Endothelial cell of hepatic sinusoid (primary cell): ENCODE measurements around the gene IL1RAPL1.
"Not testable (repeated sequence)": the region's sequence is repeated elsewhere in the genome, so short reads cannot be mapped to it uniquely, and the experiment has no call there.

ENCODE experiments used
- in situ Hi-C: cut with HindIII; loops from 2 replicates; pipeline ENCODE4 v1.10.0; 2017; ENCODE audit warnings: low sequenced_read_pairs

IL1RAPL1 gene

DNA sequence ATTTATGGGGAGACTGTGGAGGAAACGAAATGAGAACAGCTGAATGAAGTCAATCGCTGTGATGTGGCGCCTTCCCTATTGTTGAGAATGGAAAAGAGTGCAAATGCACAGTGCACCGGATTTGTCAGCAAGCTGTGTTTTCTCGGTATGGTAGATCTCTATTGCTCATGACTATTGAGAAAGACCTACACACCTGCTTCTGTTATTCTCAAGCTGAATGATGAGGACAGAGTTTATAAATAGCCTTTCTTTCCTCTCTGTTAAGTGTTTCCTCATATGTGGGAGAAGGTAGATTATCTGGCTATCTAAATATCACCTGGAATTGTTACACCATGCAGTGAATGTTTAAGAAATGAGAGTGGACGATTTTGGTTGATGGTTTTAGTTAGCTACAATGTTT is 650.7 kb downstream of the IL1RAPL1 start:
- in situ Hi-C loops: no loop called here

DNA sequence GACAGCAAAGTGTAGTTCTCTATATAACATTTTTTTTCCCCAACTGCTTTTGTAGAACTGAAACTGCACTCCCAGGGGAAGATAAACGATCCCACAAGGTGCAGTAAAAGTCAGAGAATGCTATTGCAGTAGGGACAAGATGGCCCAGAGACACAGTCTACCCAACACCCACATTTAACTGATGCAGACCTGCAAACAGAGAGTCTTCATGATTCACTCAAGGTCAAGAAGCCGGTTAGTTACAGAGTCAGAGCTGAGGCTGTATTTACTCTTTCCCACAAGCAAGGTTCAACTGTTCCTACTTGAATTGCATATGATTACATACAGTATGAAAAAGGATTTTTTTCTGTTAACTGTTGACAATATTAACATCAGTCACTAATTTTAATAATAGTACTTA is 654.6 kb downstream of the IL1RAPL1 start:
- in situ Hi-C loops: loop anchor here (5.0 kb wide), 1 partner anchor 55 kb away; no protein-coding TSS in a partner anchor

DNA sequence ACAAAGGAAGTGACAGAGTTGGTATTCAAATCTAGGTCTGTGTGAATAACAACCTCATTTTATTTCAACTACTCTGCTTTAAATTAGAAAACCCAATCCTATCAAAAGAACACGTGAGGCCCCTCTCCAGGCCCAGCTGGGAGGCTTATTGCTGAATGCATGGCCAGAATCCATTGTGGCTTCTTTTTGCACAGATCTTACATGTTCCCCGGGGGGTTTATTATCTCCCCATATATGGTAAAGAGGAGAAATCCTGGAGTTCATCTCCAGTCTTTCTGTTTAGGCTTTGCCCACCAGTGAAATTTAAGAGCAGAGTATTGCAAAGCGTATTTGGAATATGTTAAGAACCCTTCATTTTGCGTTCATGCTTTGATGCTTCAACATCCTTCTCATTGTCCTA is 655.6 kb downstream of the IL1RAPL1 start:
- in situ Hi-C loops: loop anchor here (5.0 kb wide), 1 partner anchor 56 kb away; no protein-coding TSS in a partner anchor

DNA sequence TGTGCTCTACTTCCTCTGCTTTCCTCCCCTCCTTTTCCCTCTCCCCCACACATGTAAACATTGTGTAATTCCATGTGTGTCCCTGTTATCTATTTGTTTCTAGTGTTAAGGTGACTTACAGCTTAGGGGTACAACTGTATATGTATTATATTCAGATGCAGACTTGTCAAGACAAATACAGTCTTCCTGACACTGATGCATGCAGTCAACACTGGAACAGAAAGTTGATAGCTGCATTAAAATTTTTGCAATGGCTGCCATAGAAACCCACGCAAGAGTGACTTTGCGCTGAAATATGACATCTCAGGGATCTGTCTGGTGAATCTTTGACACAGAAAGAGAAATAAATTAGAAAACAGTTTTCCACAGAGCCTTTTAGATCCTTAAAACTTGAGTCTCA is 656.7 kb downstream of the IL1RAPL1 start:
- in situ Hi-C loops: loop anchor here (5.0 kb wide), 1 partner anchor 57 kb away; no protein-coding TSS in a partner anchor

DNA sequence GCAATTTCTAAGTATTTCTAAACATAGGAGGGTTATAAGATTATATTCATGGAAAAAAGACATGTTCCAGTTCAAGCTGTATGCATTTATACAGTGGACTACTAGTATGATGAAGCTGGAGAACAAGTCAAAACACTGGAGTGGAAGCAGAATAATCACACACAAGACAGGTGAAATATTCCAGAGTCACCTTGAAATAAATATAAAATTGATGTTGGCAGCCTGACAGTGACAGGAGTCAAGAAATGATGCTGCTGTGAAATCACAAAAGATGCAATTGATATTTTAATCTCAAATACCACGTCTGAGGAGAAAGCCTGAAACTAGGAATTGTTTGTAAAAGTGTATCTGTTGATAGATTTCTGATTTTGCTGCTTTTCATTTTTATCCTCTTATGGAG is 667.3 kb downstream of the IL1RAPL1 start:
- in situ Hi-C loops: no loop called here

DNA sequence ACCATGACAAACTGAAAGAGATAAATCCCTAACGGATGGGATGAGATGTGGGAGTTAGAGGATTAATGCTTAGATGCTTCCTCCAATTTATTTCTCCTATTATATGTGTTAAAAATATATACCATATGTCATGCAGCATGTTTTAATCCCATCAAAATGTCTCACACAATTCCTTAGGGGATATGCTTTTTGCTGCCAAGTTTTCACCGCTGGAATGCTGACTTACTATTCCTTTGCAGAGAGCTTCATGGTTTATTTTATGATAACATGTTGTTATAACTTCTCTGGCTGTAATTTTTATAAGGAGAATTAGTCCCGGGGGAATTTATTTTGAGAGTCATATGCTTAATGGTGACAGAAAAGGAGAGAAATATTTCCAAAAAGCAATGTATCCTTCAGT is 670.3 kb downstream of the IL1RAPL1 start:
- in situ Hi-C loops: no loop called here

DNA sequence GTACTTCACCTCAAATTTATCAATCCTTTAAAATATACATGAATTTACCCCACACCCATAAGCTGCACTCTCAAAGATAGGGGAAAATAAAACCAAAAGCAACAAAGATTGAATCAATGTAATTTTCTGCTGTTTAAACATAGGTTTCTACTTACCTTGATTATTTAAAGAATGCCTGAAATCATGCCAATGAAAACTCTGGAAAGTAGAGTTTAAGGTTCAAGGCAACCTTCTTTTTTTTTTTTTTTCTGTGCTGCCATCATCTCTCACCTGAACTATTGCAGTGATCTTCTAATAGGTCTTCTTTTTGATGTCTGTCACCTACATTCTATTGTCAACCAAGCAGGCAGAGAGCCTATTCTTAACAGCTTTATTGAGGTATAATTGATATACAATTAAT is 682.1 kb downstream of the IL1RAPL1 start:
- in situ Hi-C loops: no loop called here

DNA sequence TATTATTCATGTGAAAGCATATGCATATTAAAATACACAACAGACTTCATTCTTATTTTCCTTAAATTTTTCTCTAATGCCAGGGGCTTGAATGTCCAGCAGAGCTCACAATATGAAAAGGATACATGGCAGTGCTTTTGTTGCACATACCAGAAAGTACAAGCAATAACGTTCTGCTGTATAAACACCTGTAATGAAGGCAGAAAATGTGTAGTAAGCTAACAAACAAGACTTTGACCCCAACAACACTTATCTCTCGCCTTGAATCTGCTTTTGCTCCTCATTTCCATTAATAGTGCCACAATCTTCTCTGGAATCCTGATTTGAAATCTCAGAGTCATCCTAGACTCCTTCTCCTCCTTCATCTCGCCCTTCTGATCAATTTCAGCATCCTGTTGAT is 687.3 kb downstream of the IL1RAPL1 start:
- in situ Hi-C loops: no loop called here

DNA sequence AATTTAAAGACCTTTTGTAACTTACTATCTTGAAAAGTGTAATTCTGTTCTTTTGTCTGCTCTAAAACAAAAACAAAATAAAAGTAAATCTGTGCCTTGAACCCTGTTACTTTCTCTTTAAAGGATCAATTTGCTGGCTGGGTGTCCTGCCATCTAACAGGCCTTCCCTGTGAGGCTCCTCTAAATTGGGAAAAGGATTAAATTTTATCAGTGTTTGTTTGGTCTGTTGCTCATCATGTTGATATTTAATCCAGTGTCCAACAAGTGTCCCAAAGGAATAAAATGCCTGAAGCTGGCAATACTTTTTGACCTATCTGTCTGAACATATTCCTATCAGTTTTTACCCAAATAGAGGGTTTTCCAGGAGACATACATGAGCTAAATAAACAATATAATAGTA is 688.7 kb downstream of the IL1RAPL1 start:
- in situ Hi-C loops: no loop called here

DNA sequence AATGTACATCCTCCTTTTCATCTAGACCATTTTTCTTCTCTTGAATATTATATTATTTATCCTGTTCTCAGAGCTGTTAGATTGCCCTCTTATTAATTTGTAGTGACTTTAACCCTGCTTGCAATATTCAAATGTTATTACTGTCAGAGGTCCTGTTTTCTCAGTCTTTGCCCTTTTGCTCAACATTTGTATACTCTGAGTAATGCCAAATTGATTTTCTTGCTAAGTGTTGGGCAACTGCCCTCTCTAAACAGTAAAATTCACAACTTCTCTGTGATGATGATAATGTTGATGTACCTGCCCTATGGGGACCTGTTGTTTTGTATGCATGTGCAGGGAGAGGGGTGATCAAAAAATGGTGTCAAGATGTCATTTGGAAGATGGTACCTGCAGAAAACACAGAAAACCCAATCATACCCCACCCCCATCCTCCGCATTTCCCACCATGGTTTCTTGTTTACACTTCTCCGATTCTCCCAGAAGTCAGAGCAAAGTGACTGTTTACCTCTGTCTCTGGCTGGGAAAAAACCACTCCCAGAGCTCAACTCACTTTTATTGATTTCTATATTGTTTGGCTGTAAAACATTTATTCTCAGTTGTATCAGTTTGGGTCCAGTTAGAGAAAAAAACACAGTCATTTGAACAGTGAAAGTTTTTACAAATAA is 694.0 kb downstream of the IL1RAPL1 start:
- in situ Hi-C loops: no loop called here

DNA sequence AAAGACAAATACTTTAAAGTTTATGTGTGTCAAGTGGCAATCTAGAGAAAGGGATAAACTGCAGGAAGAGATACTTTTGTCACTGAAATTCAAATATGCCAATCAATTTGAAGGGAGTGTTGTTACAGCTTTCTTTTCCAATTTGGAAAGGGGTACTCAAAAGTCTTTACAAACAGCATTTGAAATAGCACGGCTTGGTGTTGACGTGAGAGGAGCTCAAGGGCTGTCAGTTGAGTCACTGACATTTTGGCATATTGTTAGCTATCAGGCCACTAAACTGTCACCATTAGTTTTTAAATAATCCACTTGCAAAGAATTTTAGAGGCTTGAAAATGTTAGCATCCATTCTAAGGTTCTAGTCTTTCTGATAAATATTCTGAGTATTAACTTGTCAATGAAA is 698.4 kb downstream of the IL1RAPL1 start:
- in situ Hi-C loops: no loop called here

DNA sequence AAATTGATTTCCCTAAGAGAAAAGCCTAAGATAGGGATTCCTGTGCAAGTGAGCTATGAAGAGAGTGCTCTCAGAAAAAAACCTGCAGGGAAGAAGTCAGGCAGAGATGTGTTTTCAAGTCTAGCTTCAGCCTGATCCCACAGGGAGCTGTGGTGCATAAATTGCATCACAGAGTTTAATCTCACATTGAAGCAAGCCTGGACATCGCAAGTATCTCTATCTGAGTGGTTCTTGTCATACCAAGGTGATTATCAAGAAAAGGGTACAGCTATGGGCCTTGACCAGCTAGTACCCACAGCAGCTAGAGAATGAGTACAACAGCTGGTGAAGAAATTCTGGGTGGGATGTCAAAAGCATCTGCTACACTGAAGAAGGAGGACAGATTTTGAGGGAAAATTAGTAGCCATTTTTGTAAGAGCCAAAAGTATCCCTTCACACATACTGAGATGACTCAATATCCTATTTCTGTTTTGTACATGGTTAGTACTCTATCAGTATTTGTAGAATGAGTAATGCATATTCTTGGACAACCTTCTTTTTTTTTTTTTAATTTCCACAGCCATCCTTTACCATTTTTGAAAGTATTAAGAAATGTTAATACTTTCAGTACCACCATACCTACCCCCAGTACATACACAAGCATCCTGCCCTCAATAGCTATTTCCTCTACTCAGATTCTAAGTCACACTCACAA is 708.9 kb downstream of the IL1RAPL1 start:
- in situ Hi-C loops: no loop called here

DNA sequence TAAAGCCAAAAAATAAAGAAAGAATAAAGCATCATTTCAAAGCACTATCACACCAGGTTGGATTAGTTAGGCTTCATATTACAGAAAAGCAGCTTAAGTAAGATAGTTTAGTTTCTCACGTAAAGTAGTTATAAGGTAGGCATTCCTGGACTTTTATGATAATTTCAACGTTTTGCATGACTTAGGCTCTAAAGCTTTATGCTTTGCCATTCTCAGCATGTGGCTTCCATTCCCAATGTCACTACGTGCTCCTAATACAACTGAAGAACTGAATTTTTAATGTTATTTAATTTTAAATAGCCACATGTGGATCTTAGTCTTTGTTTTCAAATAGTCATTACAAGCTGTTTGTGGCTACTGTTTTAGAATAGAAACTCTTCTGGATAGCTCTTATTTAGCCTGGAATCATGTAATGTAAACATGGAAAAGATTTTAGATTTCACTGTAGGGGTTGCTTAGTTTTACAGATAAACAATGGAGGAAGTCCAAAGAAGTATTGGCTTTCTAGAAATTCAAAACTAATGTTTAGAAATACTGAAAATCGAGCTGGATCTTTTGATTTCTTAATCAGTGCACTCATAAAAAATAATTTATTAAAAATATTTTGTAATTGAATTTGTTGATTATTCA is 710.0 kb downstream of the IL1RAPL1 start:
- in situ Hi-C loops: no loop called here

DNA sequence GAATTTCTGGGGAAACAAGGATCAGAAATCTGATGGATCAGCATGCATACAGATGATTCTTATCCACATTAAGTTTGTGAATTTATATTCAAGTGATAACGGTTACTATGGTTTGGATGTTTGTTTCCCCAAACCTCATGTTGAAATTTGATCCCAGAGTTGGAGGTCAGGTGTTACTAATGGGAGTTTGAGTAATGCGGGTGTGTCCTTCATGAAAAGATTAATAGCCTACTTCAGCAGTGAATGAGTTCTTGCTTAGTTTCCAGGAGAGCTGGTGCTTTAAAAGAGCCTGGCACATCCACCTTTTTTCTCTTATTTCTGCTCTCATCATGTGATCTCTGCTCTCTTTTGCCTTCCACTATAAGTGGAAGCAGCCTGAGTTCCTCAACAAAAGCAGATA is 712.4 kb downstream of the IL1RAPL1 start:
- in situ Hi-C loops: no loop called here

DNA sequence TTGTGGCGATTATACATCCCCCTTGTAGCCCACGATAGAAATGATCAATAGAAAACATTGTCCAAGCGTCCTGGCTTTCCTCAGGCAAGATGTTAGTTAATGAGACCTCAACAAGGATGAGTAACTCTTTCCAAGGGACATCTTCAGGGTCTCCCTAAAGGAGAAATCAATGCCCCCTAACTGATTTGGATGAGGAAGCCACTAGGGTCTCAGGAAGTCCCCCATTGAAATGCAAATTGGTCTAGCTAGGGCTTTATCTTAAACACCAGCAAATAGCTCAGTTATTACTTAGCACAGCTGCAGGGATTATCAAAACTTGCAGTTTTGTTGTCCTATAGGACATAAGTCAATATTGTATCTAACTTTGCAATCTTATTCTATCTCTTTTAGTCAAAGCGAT is 721.5 kb downstream of the IL1RAPL1 start:
- in situ Hi-C loops: no loop called here

DNA sequence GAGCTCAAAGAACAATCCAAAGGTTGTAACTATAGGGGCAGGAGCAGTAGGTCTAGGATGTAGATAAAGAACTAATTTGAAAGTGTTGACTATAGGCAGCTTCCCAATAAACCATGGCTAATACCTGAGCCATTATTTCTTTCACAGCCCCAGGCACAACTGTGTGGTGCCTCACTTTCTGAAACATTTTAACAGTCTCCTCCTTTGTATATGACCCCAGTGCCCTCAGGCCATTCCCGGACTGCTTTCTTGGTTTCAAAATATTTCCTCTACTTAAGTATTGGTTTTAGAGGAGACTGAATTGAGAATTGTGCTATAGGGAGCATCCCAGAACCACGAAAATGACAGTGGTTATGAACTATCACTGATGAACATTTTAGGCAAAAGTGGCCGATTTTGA is 728.7 kb downstream of the IL1RAPL1 start:
- in situ Hi-C loops: no loop called here

DNA sequence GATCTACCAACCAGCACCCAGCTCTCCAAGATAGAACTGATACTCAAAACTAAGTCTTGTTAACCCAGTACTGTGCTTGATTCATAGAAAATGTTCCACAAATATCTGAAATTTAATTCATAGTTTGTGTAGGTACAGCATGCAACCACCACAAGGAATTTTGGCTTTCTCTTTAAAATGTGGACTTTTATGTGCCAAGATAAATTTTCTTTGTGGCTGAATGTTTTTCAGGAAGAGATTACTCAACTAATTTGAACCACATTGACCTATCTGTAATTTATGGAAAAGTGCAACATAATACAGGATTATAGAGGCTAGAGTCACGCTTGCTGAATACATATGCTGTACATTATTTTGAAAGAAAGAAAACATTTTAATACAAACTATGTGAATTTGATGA is 730.8 kb downstream of the IL1RAPL1 start:
- in situ Hi-C loops: no loop called here

DNA sequence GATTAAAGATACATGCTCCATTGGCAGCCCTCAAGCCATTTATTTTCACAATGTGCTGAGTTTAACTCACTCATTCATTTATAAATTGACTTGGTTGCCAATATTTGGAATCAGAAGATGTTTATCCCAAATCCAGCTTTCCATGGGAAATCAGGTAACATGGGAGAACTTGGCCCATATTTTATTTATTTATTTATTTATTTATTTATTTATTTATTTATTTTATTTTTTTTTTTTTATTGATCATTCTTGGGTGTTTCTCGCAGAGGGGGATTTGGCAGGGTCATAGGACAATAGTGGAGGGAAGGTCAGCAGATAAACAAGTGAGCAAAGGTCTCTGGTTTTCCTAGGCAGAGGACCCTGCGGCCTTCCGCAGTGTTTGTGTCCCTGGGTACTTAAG is 745.2 kb downstream of the IL1RAPL1 start:
- in situ Hi-C loops: not testable (repeated sequence)

DNA sequence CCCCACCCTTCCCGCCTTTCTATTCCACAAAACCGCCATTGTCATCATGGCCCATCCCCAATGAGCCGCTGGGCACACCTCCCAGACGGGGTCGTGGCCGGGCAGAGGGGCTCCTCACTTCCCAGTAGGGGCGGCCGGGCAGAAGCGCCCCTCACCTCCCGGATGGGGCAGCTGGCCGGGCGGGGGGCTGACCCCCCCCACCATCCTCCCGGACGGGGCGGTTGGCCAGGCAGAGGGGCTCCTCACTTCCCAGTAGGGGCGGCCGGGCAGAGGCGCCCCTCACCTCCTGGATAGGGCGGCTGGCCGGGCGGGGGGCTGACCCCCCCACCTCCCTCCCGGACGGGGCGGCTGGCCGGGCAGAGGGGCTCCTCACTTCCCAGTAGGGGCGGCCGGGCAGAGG is 745.8 kb downstream of the IL1RAPL1 start:
- in situ Hi-C loops: not testable (repeated sequence)

DNA sequence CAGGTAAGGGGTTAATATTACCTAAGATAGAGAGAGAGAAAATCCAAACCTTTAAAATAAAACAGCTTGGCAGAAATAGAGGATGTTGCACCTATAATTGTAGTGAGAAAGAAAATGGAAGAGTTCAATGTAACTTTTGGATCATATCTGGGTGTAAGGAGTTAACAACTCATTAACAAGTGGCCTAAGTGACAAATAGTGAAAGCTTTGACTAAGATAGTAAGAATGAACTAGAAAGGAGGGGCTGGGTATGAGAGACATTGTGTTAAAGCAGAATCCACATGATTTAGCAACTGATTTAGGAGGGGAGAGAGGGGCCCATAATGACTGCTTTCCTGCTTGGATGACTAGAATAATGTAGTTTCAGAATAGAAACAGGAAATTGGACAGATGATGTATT is 761.0 kb downstream of the IL1RAPL1 start:
- in situ Hi-C loops: no loop called here

DNA sequence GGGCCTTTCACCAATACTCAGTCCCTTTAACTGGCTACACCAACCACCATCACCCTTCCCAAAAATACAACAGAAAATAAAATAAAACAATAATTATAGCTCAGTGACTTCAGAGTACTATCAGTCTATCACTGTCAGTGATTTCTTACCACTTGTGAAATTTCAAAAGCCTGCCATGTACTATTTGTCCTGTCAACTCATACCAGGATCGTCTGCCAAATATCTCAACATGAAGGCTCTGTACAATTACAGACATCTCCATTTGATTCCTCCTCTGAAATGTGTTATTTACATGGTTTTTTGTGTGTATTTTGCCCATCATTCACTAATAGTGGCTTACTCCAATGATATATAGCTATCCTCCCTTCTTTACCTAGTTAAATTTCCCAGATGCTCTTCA is 772.0 kb downstream of the IL1RAPL1 start:
- in situ Hi-C loops: no loop called here

DNA sequence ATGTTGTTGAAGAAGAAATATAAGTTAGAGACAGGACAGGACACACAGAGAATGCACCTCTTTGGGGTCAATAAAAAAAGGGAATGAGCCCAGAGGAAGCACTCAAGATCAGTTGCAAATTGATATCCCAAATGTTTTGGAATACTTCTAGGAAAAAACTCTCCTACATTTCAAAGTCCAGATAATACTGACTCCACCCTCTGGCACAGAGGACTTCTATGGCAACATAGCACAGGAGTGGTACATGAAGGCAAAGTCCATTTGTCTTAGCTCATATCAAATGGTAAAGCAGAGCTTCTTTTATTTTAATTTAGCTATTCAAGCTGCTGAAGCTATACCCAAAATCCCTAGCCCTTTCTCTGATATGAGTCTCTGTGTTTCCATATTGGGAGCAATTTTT is 787.5 kb downstream of the IL1RAPL1 start:
- in situ Hi-C loops: not testable (repeated sequence)
